Nephron progenitor cell (in vitro differentiated cells): ENCODE measurements around the gene CEP250.
A peak's percentile ranks its signal among the peaks of the same experiment; 100 is the strongest.
"Not testable (repeated sequence)": the region's sequence is repeated elsewhere in the genome, so short reads cannot be mapped to it uniquely, and the experiment has no call there.

ENCODE experiments used
- DNase-seq: peaks from one replicate; pipeline ENCODE4 v3.0.0; 2021
- H3K27ac Mint-ChIP-seq: 2 replicates; pipeline ENCODE4 v1.8.0; 2021; ENCODE audit warnings: mild to moderate bottlenecking, moderate library complexity, mixed read lengths
- H3K27me3 Mint-ChIP-seq: 2 replicates; pipeline ENCODE4 v1.8.0; 2021; ENCODE audit warnings: mild to moderate bottlenecking, low read depth, mixed read lengths; ENCODE audit not compliant: poor library complexity
- H3K36me3 Mint-ChIP-seq: 2 replicates; pipeline ENCODE4 v1.8.0; 2021; ENCODE audit warnings: low read depth, mixed read lengths
- H3K4me1 Mint-ChIP-seq: 2 replicates; pipeline ENCODE4 v1.8.0; 2021; ENCODE audit warnings: mixed read lengths
- H3K4me3 Mint-ChIP-seq: 2 replicates; pipeline ENCODE4 v1.8.0; 2021; ENCODE audit warnings: mild to moderate bottlenecking, moderate library complexity, mixed read lengths
- H3K9me3 Mint-ChIP-seq: 2 replicates; pipeline ENCODE4 v1.8.0; 2021; ENCODE audit warnings: mild to moderate bottlenecking, moderate library complexity, mixed read lengths
- CTCF ChIP-seq: fragments of 200-600 bp; sonication (generic); IDR thresholded peaks from 2 replicates; pipeline ENCODE4 v1.5.0; 2021; ENCODE audit warnings: antibody characterized with exemption

CEP250 gene

GRCh38 chr20:35447082-35447789, 8.2 kb upstream of the CEP250 start:
- TF ChIP-seq CTCF = peak; percentile 96
- H3K36me3 Mint-ChIP-seq = peaks cover 2% of the 10 kb centered on the region
- DNase-seq = peak; percentile 97
- peak overlapping the region; percentile 75 for H3K4me3 Mint-ChIP-seq
- no peaks in the 10 kb centered on the region for H3K9me3 Mint-ChIP-seq
- H3K27ac Mint-ChIP-seq = no peak overlapping the region
- peaks cover 27% of the 10 kb centered on the region for H3K4me1 Mint-ChIP-seq
- peaks cover 4% of the 10 kb centered on the region for H3K27me3 Mint-ChIP-seq

- peaks cover 18% of the 10 kb centered on the region for H3K36me3 Mint-ChIP-seq
- H3K4me1 Mint-ChIP-seq = peaks cover 32% of the 10 kb centered on the region
- H3K9me3 Mint-ChIP-seq = peaks cover 15% of the 10 kb centered on the region
- no peak for DNase-seq
- H3K4me3 Mint-ChIP-seq = no peak overlapping the region
- TF ChIP-seq CTCF = no peak
- no peak overlapping the region for H3K27ac Mint-ChIP-seq
- H3K27me3 Mint-ChIP-seq = peaks cover 4% of the 10 kb centered on the region
Measured at GRCh38 chr20:35448788-35449373, 6.5 kb upstream of the CEP250 start.

DNA sequence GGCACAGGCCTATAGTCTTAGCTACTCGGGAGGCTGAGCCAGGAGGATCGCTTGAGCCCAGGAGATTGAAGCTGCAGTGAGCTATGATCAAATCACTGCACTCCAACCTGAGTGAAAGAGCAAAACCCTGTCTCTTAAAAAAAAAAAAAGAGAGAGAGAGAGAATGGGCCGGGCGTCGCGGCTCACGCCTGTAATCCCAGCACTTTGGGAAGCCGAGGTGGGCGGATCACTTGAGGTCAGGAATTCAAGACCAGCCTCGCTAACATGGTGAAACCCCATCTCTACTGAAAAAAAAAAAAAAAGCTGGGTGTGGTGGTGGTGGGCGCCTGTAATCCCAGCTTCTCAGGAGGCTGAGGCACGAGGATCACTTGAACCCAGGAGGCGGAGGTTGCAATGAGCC, 5.5 kb upstream of the CEP250 start:
- H3K9me3 Mint-ChIP-seq = peaks cover 19% of the 10 kb centered on the region
- not testable (repeated sequence) for DNase-seq, H3K27me3 Mint-ChIP-seq, H3K4me3 Mint-ChIP-seq, H3K27ac Mint-ChIP-seq
- peaks cover 18% of the 10 kb centered on the region for H3K36me3 Mint-ChIP-seq
- peaks cover 32% of the 10 kb centered on the region for H3K4me1 Mint-ChIP-seq

DNA sequence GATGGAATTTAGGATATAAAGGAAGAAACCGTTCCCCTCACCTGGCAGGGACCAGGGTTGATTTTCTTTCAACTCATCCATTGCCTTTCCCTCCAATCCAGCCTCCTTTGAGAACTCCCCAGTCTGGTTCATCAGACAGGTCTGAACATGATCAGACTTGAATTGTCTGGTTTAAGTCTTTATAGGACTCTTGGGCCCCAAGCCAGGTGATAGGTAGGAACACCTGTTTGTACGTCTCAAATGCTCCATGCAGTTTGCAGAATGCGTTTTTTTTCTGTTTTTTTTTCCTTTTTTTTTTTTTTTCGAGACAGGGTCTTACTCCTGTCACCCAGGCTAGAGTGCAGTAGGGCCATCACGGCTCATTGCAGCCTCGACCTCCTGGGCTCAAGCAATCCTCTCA, 4.1 kb upstream of the CEP250 start:
- no peak for DNase-seq
- Mint-ChIP-seq H3K4me3 (no peak overlapping the region), H3K27me3 (peaks cover 4% of the 10 kb centered on the region), H3K36me3 (peaks cover 18% of the 10 kb centered on the region), H3K27ac (no peak overlapping the region), H3K4me1 (peaks cover 42% of the 10 kb centered on the region), H3K9me3 (peaks cover 19% of the 10 kb centered on the region)
- TF ChIP-seq CTCF = no peak

DNA sequence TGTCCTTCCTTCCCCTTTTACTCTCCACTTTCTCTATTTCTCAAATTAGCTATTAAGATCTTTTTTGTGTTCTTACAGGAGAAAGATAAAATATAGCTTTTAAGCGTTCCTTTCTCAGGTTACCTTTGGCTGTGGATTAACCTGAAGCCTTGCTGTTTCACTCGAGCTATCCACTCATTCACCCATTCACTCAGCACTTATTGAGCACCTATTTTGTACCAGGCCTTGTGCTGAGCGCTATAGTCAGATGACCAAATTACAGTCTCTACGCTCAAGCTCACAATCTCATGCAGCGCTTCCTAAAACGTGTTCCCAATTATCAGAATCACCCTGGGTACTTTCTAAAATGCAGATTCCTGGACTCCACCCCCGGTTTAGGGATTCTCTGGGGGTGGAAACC, 1.8 kb upstream of the CEP250 start:
- Mint-ChIP-seq H3K4me3 (peak overlapping the region; percentile 91), H3K27ac (peak overlapping the region; percentile 100), H3K36me3 (peaks cover 18% of the 10 kb centered on the region), H3K9me3 (peaks cover 19% of the 10 kb centered on the region), H3K4me1 (peaks cover 55% of the 10 kb centered on the region), H3K27me3 (no peaks in the 10 kb centered on the region)
- no peak for TF ChIP-seq CTCF
- DNase-seq = no peak

- not testable (repeated sequence) for H3K27ac Mint-ChIP-seq, H3K27me3 Mint-ChIP-seq, DNase-seq
- peaks cover 38% of the 10 kb centered on the region for H3K4me1 Mint-ChIP-seq
- H3K4me3 Mint-ChIP-seq = peak overlapping the region; percentile 91
- peaks cover 35% of the 10 kb centered on the region for H3K36me3 Mint-ChIP-seq
- peaks cover 19% of the 10 kb centered on the region for H3K9me3 Mint-ChIP-seq
Measured at GRCh38 chr20:35456700-35457099, 1.3 kb downstream of the CEP250 start.

DNA sequence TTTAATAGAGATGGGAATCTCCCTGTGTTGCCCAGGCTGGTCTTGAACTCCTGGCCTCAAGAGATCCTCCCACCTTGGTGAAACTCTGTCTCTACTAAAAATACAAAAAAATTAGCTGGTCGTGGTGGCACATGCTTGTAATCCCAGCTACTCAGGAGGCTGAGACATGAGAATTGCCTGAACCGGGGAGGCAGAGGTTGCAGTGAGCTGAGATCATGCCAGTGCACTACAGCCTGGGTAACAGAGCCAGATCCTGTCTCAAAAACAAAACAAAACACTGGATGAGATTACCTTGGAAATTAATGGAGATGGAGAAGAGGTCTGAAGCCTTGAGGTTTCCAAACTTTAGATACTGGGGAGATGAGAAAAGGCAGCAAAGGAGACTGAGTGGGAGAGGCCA, 2.1 kb downstream of the CEP250 start:
- not testable (repeated sequence) for H3K27me3 Mint-ChIP-seq, DNase-seq
- H3K4me1 Mint-ChIP-seq = peaks cover 37% of the 10 kb centered on the region
- peaks cover 17% of the 10 kb centered on the region for H3K9me3 Mint-ChIP-seq
- H3K4me3 Mint-ChIP-seq = peak overlapping the region; percentile 62
- H3K36me3 Mint-ChIP-seq = peaks cover 38% of the 10 kb centered on the region
- peak overlapping the region; percentile 29 for H3K27ac Mint-ChIP-seq
